HG02885 (cell line): Measurements from ENCODE around the gene CREBRF.
A peak's percentile ranks its signal among the peaks of the same experiment; 100 is the strongest.
"Not testable (repeated sequence)": the region's sequence is repeated elsewhere in the genome, so short reads cannot be mapped to it uniquely, and the experiment has no call there.

Source experiments
- ATAC-seq: cut with Tn5 transposase; IDR thresholded peaks from one replicate; pipeline ENCODE4 v1.9.1; 2021; ENCODE audit warnings: mild to moderate bottlenecking; ENCODE audit not compliant: unreplicated experiment, poor library complexity

Gene CREBRF

GRCh38 chr5:173035904-173036707, 20.0 kb upstream of the CREBRF start:
- ATAC-seq: peak; percentile 45

- no peak for ATAC-seq
These were observed 17.0 kb upstream of the CREBRF start for GRCh38 chr5:173039188-173039587.

GRCh38 chr5:173039964-173040363, 16.2 kb upstream of the CREBRF start:
- no peak for ATAC-seq

- ATAC-seq: no peak
These were observed 14.0 kb upstream of the CREBRF start for GRCh38 chr5:173041881-173042762.

GRCh38 chr5:173042763-173043107, 13.4 kb upstream of the CREBRF start:
- ATAC-seq: no peak

GRCh38 chr5:173045474-173045873, 10.7 kb upstream of the CREBRF start:
- ATAC-seq: no peak

GRCh38 chr5:173047096-173047837, 8.9 kb upstream of the CREBRF start:
- not testable (repeated sequence) for ATAC-seq

GRCh38 chr5:173047838-173048105, 8.4 kb upstream of the CREBRF start:
- no peak for ATAC-seq

- ATAC-seq: no peak
These were observed 5.4 kb upstream of the CREBRF start for GRCh38 chr5:173050791-173051190.

- ATAC-seq: no peak
These were observed 4.4 kb upstream of the CREBRF start for GRCh38 chr5:173051746-173052145.

- ATAC-seq: no peak
These were observed 3.1 kb upstream of the CREBRF start for GRCh38 chr5:173053041-173053440.

- ATAC-seq: no peak
These were observed 970 bp upstream of the CREBRF start for GRCh38 chr5:173055042-173055721.

- ATAC-seq: no peak
These were observed 500 bp upstream of the CREBRF start for GRCh38 chr5:173055722-173055982.

GRCh38 chr5:173056783-173057061, 570 bp downstream of the CREBRF start:
- ATAC-seq: peak; percentile 31

- peak; percentile 81 for ATAC-seq
These were observed 1.1 kb downstream of the CREBRF start for GRCh38 chr5:173057062-173057924.

- ATAC-seq: no peak
These were observed 6.0 kb downstream of the CREBRF start for GRCh38 chr5:173062141-173062540.

GRCh38 chr5:173065155-173065554, 9.0 kb downstream of the CREBRF start:
- ATAC-seq: no peak

- no peak for ATAC-seq
These were observed 13.5 kb downstream of the CREBRF start for GRCh38 chr5:173069671-173070070.

- ATAC-seq: no peak
These were observed 19.1 kb downstream of the CREBRF start for GRCh38 chr5:173075137-173075843.
